EL (cell line): ENCODE results near the gene PECR.

Experiments used
- DNase-seq: peaks from one replicate; pipeline ENCODE4 v3.0.0-alpha.2; 2016

PECR gene

GRCh38 chr2:216069028-216069427, 12.6 kb downstream of the PECR start:
- no peak for DNase-seq

DNA sequence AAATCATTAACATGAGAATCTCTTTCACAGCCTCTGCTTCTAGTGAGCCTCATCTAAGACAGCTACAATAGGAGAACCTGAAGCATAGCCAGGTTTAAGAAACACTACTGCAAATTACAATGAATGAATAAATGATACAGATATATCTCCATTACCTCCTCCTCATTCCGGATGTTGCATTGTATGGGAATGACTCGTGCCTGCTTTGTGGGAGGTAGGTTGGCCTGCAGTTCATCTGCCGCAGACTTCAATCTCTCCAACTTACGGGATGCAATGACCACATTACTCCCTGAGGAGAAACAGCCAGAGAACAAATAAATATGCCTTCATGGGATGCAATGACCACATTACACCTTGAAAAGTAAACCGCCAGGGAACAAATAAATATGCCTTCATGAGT, 15.4 kb downstream of the PECR start:
- peak; percentile 54 for DNase-seq

- no peak for DNase-seq
Measured at GRCh38 chr2:216064665-216065064, 16.9 kb downstream of the PECR start.

GRCh38 chr2:216064014-216064630, 17.5 kb downstream of the PECR start:
- peak; percentile 9 for DNase-seq

GRCh38 chr2:216059233-216059834, 22.3 kb downstream of the PECR start:
- no peak for DNase-seq

- DNase-seq: peak; percentile 75
Measured at GRCh38 chr2:216057688-216058193, 23.9 kb downstream of the PECR start.

- no peak for DNase-seq
Measured at GRCh38 chr2:216056739-216057138, 24.9 kb downstream of the PECR start.

DNA sequence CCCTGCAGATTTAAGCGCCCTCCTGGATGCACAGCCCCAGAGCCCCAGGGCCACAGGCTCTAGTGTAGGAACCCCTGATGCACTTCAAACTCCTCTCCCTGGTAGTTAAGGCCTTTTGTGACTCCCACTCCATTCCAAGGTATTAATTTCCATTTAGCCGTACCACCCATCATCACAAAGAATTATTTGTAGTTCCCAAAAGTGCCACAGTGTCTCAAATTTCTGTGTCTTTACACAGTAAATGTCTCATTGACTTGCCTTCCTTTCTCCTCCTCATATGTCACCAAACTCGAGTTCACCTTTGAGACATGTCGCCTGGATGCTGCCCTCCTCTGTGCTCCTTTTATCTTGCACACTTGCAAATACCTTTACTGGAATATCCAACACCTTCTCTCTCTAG, 25.9 kb downstream of the PECR start:
- DNase-seq: no peak

- DNase-seq: no peak
Measured at GRCh38 chr2:216052420-216052819, 29.2 kb downstream of the PECR start.

DNA sequence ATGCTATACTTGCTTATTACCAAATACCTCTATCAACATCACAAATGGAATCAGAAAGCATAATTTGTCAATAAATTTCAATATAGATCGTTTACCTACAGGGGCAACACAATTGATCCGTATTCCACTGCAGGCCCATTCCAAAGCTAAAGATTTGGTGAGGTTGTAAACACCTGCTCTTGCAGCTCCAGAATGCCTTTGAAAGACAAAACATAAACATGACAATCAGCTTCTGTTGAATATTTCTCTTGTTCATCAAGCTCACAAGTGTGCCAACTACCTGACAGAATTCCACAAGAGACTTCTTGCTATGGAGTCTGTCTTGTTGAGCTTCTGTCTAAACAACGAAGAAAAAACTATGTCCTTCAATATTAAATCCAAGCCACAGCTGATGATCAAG, 30.3 kb downstream of the PECR start:
- DNase-seq: no peak

DNA sequence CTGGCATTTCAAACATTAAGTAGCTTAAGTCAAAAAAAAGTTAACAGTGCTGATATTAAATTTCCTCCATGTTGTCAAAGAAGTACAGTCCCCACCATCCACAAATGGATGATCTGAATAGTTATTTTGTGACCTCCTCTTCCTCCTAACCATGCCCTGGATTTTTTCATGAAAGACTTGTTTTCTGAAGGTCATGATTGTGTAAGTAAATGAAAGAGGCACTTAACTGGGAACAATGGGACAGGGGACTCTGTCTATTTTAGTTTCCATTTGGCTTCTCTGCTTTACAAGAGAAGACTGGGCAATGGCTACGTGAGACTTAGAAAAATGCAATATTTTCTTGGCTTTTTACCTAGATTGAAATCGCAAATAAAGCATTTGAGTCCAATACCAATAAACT, 32.2 kb downstream of the PECR start:
- DNase-seq: no peak

DNA sequence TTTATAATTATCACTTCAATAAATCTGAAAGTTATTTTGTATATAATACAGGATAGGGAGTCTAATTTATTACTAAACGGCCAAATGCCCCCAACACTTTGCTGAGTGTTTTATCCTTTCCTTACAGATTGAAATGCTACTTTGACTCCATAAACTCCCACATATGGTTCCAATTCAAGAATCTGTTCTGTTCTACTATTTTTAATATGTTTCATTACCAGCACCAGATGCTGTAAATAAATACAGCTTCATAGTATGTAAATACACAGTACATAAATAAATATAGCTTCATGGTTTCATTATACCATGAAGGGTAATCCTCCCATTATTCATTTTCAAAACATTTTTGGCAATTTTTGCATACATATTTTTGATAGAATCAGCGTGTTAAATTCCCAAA, 34.2 kb downstream of the PECR start:
- no peak for DNase-seq

DNA sequence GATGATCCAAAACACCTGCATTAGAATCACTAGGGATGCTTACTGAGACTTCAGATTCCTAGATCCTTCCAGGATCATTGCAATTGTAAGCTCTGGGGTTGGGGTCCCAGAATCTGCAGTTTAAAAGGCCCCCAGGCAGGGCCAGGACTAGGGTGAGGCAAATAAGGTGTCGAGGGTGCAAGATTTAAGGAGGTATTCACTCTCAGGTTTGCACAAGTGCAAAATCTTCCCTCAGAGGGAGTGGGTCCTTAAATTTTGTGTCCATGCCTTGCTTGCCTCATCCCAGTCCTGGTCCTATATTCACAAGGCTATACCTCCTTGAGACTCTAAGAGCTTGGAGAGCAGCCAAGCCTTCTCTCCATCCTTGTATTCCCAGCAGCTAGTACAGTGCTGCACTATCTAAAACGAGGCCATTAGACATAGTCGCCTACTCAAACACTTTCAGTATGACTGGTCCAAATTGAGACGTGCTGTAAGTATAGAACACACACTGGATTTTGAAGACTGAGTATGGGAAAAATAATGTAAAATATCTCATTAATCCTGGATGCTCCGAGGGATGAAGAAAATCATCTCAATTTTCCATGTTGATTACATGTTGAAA, 36.6 kb downstream of the PECR start:
- DNase-seq: no peak

DNA sequence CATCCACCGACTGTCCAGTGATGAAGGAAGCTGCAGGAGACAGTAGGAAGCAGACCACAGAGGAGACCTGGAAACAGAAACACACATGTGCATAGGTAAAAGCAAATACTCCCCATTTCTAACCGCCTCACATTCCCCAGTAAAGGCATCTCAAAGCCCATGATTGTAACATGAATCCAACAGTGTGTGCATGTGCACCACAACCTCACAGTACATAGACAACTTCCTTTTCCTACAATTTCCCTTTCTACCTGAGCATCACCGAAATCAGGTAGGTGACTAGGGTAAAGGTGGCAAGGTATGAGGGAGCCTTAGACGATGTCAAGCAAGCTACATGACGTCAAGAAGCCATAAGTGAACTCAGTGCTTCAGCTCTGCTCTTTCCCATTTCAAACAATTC, 37.7 kb downstream of the PECR start:
- DNase-seq: no peak

- DNase-seq: no peak
Measured at GRCh38 chr2:216041438-216041837, 40.2 kb downstream of the PECR start.

DNA sequence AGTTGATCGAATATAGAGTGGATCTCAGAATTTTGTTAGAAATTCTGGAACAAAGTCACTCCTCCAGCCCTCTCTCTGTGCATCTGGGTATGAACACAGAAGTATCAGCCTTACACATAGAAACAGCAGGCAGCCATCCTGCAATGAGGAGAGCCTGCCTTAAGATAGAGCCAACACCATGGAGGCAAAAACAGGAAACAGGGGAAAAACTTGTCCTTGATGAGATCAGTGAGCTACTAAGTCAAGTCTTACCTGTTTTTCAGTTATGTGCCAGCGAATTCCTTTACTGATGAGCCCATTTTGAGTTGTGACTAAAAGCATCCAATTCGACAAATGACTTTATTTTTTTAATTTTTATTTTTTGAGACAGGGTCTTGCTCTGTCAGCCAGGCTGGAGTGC, 41.7 kb downstream of the PECR start:
- no peak for DNase-seq

DNA sequence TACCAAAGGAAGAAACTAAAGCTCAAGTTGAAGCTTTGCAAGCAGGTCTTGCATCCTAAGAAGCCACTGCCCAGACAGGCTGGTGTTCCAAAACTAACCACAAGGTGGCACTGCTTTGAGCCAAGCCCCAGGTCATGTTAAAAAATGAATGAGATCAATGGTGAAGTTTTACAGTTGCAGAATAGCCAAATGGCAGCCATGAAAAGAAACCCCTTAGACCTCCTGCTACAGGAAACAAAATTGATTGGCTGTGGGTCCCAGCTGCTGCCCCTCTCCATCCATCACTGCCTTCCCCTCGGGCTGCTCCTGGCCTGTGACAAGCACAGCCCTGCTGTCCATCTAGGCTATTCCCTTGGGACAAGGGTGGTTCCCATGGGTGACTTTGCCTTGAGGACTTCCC, 47.5 kb downstream of the PECR start:
- peak; percentile 57 for DNase-seq

- no peak for DNase-seq
Measured at GRCh38 chr2:216033403-216033802, 48.2 kb downstream of the PECR start.

DNA sequence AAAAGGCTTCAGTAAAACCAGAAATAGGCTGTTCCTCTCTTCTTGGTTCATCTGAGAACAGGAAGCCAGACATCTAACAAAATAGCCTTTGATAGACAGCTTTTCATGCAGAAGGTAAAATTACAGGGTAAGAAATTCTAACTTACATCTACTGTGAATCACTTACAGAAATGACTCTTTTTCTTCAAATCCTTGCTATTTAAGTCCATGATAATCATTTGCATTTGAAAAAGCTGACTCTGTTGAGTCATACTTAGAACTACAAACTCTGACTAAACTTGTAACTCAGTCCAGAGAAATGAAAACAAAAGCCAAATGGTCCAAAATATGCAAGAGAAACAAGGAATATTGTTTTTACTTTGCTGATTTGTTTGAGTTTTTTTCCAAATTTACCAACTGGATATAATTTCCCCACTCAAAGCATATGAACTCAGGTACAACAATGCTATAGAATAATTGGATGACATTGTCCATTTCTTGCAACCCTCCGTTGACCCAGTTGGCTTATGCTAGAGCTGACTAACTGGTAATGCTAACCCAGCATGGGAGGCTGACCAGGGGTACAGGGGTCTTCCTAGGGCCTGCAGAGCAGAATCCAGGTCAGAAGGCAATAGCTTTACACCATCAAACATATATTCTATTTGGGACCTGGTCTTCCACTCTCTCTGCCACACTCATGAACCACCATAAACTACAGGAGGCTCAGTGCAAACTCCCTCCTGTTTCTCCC, 49.5 kb downstream of the PECR start:
- peak; percentile 63 for DNase-seq

DNA sequence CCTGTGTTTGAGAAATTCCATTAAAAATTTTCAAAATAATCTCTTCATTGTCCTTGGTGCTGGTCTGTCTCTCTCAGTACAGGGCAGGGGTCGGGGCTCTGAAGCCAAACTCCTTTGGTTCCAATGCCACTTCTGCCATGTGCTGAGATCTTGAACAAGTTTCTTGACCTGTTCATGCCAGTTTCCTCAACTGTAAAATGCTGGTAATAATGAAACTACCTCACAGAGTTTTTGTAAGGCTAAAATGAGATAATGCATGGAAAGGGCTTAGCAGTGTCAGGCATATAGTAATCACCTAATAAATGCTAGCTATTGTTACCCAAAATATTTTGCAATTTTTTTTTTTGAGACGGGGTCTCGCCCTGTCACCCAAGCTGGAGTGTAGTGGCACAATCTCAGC, 51.4 kb downstream of the PECR start:
- no peak for DNase-seq

DNA sequence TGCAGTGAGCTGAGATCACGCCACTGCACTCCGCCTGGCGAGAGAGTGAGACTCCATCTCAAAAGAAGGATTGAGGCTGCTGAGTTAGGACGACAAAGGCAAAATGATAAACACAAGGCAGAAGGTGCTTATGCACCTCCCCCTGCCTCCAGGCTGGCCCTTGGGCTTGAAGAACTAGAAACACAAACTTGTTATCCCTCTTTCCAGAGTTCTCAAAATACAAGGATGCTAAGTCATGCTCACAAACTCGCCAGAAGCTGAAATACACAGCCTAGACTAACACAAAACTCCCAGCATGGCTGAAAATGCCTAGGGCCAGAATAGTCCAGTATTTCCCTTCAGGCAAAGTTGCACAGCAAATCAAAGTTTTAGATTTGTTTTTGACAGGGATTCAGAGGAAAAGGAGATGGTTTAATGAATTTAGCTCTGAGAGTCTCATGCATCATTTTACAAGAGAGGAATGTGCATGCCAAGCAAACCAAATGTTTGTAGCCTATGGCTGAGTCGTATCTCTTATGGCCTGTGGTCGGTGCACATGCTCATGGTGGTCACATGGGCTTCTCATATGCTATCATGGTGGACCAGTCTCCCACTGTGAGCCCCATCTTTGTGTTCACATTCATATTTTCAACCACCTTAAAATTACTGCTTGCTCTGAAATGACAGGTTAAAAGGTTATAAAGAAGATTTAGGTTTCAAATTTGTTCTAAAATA, 52.0 kb downstream of the PECR start:
- DNase-seq: peak; percentile 58

DNA sequence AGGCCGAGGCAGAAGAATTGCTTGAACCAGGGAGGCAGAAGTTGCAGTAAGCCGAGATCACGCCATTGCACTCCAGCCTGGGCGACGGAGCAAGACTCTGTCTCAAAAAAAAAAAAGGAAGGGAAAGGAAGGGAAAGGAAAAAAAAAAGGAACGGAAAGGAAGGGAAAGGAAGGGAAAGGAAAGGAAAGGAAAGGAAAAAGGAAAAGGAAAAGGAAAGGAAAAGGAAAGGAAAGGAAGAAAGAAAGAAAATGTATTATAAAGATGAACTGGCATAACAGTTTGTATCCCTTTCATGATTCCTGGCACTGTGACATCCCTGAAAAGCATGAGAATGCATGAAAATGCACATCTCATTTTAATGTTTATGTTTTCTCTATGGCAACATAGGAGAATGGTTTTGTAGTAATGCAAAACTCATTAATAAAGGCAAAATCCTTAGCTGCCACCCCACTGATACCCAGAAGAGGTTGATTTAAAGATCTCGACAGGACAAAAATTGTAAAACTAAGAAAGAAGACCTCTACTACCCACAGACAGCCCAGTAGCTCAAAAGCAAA, 56.8 kb downstream of the PECR start:
- DNase-seq: no peak
